Hippocampal formation (tissue), 2 donors: ENCODE results near the gene SLC26A5.
"Not testable (repeated sequence)": the region's sequence is repeated elsewhere in the genome, so short reads cannot be mapped to it uniquely, and the experiment has no call there.

Experiments used
- DNase-seq, 2 donors: peaks; one replicate each; lab custom pipeline; 2025; lab: John Stamatoyannopoulos, UW

The SLC26A5 gene

DNA sequence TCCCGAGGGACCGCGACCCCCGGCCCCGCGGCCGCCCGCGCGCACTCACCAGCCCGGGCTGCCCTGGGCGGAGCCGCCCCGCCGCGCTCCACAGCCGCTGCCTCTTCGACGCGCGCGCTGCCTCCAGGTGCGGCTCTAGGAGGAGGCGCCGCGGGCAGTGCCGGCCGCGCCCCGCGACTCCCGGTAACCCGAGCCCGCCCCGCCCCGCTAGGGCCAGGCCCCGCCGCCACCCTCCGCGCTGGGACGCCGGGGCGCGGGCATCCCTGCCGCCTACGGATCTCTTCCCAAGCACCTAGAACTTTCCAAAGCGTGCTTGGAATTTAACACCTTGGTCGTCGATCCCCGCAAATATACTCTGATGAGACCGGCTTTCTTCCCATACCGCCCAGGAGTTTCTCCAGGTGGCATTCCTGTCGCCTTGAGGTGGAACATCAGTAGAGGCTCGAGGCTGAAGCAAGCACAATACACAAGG, at the start of gene SLC26A5:
TSS of gene SLC26A5 (minus strand) at position 159 of the 472 bp plus-strand sequence. CDS start 24,693 bp downstream, outside the sequence.
- no peak for DNase-seq

DNA sequence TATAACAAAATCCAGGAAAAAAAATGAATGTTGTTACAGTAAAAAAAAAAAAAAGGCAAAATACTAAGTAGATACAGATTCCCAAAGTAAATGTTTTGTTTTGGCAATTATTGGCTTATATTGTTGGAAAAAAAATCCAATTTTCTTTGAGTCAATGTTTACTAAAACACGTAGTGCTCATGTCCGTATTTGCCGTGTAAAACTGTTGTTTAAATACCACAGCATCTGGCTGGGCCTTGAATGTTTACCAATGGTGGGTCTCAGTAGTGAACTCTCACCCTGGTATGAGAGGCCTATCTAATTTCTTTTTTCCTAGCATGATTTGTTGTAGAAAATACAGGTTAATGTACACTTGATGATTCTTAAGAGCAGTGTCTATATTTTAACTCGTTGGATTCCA, 41.4 kb upstream of the SLC26A5 start:
- DNase-seq: no peak

- not testable (repeated sequence) for DNase-seq
These were observed 40.9 kb upstream of the SLC26A5 start for GRCh38 chr7:103486873-103487272.

- DNase-seq: no peak
These were observed 34.8 kb upstream of the SLC26A5 start for GRCh38 chr7:103480771-103481170.

GRCh38 chr7:103474956-103475355, 28.9 kb upstream of the SLC26A5 start:
- DNase-seq: no peak

- no peak for DNase-seq
These were observed 23.3 kb upstream of the SLC26A5 start for GRCh38 chr7:103469095-103469948.

DNA sequence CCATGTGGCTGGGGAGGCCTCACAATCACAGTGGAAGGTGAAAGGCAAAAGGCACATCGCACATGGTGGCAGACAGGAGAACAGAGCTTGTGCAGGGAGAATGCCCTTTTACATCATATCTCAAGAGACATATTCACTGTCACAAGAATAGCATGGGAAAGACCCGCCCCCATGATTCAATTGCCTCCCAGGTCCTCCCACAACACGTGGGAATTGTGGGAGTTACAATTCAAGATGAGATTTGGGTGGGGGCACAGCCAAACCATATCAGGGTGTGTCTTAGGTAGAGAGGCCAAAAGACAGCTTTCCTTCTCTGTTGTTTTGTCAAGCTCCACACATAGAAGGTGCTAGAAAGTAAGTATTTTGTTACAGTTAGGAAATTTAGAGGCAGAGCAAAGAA, 20.8 kb upstream of the SLC26A5 start:
- no peak for DNase-seq

DNA sequence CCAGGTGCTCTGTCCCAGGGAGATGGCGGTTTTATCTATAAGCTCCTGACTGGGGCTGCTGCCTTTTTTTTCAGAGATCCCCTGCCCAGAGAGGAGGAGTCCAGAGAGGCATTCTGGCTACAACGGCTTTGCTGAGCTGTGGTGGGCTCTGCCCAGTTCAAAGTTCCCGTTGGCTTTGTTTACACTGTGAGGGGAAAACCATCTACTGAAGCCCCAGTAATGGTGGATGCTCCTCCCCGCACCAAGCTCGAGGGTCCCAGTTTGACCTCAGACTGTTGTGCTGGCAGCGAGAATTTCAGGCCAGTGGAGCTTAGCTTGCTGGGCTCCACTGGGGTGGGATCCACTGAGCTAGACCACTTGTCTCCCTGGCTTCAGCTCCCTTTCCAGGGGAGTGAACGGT, 16.4 kb upstream of the SLC26A5 start:
- DNase-seq: no peak

- peak; percentile 14 to 29 for DNase-seq
These were observed 1.3 kb upstream of the SLC26A5 start for GRCh38 chr7:103447073-103447960.

DNA sequence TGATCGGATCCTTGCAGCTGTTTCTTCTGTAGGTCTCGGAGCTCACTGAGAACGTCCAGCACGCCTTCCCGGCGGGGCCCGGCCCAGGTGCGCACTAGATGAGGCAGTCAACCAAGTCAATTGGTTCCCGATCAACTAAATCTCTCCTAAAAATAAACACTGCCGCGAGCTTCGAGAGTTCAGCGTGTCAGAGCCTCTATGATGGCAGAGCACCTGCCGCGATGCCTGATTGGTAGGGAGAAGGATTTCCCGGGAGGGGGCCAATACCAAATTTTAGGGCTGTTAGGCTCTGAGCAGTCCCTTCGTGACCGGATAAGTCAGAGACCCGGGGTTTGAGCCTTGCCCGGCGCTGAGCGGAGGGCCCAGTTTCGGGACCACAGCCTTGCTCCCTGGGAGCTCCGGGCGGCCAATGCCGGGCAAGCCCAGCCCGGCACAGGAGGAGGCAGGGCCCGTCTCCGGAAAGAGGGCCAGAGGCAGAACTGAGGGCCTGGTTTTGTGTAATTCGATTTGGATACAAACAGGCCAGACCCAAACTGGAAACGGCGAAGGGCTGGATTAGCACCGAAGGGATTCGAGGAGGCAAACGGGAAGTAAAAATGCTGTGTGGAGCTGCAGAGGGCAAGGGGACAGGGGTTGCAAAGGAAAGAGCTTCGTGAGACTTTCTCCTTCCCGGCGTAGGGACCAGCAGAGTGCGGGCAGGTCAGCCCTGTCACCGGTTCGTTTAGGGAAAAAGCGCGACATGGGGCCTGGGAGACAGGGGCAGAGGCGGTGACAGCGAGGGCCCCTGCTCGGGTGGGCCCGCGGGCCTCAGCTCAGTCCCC, 569 bp downstream of the SLC26A5 start:
- DNase-seq: no peak

DNA sequence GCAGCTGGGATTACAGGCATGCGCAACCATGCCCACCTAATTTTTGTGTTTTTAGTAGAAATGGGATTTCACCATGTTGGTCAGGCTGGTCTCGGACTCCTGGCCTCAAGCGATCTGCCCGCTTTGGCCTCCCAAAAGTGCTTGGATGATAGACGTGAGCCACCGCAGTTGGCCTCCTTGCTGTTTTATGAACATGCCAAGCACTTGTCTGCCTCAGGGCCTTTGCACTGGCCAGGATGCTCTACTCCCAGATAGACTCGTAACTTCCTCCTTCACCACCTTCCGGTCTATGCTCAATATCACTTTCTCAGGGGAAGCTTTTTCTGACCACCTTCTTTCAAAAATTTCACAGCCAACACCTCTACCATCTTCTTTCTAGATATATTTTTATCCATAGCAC, 6.3 kb downstream of the SLC26A5 start:
- DNase-seq: no peak

DNA sequence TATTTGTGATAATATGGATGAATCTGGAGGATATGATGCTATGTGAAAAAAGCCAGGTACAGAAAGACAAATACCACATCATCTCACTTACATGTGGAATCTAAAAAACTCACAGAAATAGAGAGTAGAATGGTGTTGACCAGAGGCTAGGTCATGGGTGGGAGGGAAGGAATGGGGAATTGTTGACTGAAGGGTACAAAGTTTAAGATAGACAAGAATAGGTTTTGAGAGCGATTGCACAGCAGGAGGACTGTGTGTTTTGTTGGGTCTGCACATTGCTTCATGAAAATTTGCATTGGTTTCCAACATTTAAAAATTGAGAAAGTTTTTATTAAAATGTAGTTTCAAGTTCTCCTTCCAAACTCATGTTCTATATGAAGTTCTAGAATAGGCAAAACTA, 8.4 kb downstream of the SLC26A5 start:
- DNase-seq: no peak

GRCh38 chr7:103432712-103433111, 13.3 kb downstream of the SLC26A5 start:
- DNase-seq: no peak

GRCh38 chr7:103425177-103425576, 20.8 kb downstream of the SLC26A5 start:
- DNase-seq: no peak

DNA sequence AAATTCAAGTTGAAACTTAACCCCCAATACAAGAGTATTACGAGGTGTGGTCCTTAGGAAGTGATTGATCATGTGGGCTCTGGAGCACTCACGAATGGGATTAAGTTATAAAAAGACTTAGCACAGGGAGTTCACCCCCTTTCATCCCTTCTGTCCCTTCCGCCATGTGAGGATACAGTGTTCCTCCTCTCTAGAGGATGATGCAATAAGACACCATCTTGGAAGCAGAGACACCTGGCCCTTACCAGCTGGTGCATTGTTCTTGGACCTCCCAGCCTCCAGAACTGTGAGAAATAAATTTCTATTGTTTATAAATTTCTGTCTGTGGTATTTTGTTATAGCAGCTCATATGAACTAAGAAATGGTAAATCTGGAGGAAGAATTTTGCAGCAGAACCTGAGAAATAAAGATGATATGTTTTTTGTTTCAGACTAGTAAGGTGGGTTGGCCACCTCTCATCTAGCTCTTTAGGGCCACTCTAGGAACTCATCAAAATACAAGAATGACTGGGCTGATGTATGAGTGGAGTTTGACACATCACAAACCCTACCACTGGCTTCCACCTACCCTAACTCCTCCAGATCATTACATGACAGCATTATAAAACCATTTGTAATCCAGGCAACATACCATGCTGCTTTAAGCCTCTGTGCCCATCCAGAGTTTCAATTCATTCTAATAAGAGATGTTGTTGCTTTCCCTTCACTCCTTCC, 22.4 kb downstream of the SLC26A5 start:
- no peak for DNase-seq

GRCh38 chr7:103420857-103421384, 25.1 kb downstream of the SLC26A5 start:
- no peak for DNase-seq

- no peak for DNase-seq
These were observed 27.8 kb downstream of the SLC26A5 start for GRCh38 chr7:103418241-103418640.

- DNase-seq: no peak
These were observed 32.6 kb downstream of the SLC26A5 start for GRCh38 chr7:103413407-103413806.

DNA sequence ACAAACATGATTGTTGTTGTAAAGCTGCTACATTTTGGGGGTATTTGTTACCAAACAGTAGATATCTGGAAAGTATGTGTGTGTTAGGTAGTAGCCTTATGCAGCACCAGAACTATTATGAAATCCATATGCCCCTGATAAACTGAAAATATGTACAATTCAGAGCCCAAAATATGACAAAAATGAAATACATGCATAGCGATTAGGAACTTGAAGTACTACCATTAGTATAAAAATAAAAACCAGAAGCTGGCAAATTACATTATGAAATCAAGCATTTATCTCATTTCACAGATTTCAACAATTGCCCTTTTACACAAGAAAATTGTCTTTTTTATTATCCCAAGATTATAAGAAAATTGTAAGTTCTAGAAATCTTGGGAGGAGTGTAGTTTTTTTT, 33.9 kb downstream of the SLC26A5 start:
- no peak for DNase-seq

GRCh38 chr7:103405789-103406613, 40.0 kb downstream of the SLC26A5 start:
- not testable (repeated sequence) for DNase-seq
